Measurements from ENCODE around the gene RNF213.
"Not testable (repeated sequence)": the region's sequence is repeated elsewhere in the genome, so short reads cannot be mapped to it uniquely, and the experiment has no call there.

Gene RNF213

DNA sequence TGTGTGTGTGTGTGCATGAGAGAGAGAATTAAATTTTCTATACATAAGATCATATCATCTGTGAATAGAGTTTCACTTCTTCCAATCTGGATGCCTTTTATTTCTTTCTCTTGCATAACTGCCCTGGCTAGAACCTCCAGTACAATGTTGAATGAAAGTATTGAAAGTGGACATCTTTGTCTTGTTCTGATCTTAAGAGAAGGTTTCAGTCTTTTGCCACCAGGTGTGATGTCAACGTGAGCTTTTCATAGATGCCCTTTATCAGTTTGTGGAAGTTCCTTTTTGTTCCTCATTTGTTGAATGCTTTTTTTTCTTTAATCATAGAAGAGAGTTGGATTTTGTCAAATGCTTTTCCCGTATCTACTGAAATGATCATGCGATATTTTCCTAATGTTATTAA, 63.3 kb downstream of the RNF213 start:
- no peak for DNase-seq

DNA sequence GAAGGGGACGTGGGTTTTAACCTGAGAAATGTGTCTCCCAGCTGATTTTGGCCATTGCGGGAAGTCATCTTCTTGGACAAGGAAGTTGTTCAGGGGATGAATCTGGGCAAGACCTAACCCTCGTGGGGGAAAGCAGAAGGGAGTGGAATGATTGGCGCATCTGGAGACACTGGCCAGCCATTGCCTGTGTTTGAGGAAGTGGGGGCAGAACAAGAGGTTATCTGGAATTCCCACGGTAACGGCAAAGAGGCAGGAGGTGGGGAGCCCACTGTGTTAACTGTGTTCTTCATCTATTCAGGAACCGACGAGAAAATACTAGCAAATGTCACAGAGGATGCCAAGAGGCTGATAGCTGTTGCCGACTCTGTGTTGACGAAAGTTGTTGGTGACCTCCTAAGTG, 66.9 kb downstream of the RNF213 start:
- DNase-seq = no peak

DNA sequence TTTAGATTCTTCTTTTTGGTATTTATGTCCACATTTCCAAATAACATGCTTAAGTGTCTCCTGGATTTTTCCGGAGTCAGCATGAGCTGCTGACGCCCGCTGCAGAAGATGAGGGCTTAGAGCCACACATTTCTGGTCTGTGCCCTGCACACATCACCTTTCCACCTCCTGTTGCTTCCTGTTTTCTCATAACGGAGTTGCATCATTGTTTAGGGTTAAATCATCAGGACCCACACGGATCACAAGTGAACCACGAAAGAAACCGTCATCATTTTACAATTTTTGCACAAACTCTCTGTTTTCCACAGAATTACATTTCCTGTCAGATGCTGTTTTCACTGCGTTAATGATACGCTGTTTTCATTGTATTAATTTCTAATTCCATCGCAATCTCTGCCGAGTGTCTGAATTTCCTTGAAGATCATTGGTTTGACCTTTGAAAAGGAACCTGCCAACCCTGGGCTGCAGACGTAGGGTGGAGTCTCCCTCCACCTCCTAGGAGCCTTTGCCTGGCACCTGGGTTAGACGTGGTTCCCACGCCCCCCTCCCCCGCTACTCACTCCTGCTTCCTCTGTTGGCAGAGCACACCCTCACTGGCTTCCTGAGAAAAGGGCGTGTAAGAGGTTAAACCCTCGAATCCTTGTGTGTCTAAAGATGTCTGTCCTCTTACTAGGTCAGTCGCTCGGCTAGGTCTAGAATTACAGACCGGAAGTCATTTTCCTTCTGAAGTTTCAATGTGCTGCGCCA, 68.2 kb downstream of the RNF213 start:
- DNase-seq = no peak

DNA sequence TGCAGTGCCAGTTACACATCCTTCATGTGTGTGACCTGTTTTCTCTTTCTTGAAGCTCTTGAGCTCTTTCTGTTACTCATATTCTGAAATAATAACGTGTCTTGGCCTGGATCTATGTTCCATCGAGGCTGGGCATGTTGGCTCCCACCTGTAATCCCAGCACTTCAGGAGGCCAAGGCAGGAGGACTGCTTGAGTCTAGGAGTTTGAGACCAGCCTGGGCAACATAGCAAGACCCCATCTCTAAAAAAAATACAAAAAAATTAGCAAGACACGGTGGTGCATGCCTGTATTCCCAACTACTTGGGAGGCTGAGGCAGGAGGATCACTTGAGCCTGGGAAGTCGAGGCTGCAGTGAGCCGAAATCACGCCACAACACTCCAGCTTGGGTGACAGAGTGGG, 68.8 kb downstream of the RNF213 start:
- DNase-seq = not testable (repeated sequence)

DNA sequence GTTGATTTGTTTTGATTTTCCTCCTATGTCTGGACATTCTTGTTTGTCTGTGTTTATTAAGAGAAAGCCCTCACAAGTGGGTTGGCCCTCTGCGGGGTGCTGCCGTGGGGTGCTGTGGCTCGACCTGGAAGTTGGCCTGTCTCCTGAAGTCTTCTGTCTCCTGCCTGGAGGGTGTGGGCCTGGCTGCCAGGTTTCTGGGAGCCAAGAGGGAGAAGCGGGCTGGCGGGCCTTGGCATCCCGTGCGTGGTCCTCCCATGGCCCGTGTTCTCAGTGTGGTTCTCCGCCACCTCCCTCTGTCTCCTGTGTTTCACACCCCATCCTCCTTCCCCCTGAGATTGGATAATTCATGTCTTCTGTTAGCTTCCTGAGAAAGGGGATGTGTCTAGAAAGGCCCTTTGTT, 69.6 kb downstream of the RNF213 start:
- no peak for DNase-seq

DNA sequence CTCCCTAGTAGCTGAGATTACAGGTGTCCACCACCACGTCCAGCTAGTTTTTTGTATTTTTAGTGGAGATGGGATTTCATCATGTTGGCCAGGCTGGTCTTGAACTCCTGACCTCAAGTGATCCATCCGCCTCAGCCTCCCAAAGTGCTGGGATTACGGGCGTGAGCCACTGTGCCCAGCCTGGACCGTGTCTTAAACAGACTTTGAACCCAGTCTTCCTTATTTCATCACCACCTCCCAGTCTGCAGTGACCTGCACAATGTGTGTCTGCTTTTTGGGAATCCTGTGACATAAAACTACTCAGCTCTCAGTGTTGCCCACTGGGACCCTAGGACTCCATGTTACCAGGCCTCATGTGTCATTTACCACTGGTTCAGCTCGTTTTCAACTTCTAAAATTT, 70.3 kb downstream of the RNF213 start:
- not testable (repeated sequence) for DNase-seq

DNA sequence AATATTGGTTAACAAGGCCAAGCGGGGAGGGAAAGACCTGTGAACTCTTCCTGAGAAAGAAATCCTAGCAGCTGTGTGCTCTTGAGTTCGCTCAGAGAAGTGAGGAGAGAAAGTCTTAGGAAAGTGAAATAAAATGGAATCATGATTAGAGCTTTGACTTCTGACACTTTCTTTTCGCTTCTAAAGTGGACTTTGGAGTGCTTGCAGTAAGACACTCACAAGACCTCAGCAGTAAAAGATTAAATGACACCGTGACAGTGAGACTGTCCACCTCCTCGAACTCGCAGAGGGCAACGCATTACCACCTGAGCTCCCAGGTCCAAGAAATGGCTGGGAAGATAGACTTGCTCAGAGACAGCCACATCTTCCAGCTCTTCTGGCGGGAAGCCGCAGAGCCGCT, 71.2 kb downstream of the RNF213 start:
- no peak for DNase-seq

DNA sequence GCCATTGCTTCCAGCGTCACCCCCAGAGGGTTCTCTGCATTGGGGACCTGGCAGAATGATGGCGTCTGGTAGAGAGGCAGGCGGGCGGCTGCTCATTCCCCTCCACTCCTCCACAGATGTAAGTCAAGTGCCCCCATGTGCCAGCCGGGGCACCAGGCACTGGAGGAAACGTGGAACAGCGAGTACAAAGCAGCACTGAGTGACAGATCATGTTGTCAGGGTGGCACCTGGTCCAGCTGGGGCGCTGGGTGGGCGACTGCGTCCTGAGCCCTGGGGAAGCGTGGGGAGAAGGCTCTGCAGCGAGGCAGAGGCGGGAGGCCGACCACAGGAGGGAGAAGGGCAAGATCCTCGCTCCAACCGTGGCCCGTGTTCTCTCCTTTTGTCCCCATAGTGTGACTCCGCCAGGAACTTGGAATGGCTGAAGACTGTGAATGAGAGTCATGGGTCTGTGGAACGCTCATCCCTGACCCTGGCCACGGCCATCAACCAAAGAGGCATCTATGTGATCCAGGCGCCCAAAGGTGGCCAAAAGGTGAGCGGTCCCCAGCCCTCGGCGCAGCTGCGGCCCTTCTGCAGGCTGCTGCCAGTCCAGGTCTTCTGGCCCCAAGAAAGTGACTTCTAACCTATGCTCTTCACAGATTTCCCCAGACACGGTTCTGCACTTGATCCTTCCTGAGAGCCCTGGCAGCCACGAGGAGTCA, 76.7 kb downstream of the RNF213 start:
- no peak for DNase-seq

DNA sequence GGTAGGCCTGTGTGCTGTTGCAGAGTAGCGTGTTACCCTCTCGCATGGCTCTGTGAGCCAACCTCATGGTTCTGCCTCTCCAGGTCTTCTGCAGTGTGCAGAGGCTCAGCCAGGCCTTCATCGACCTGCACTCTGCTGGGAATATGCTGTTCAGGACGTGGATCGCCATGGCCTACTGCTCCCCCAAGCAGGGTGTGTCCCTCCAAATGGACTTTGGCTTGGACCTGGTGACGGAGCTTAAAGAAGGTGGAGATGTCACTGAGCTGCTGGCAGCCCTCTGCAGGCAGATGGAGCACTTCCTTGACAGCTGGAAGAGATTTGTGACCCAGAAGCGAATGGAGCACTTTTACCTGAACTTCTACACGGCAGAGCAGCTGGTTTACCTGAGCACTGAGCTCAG, 78.5 kb downstream of the RNF213 start:
- no peak for DNase-seq

DNA sequence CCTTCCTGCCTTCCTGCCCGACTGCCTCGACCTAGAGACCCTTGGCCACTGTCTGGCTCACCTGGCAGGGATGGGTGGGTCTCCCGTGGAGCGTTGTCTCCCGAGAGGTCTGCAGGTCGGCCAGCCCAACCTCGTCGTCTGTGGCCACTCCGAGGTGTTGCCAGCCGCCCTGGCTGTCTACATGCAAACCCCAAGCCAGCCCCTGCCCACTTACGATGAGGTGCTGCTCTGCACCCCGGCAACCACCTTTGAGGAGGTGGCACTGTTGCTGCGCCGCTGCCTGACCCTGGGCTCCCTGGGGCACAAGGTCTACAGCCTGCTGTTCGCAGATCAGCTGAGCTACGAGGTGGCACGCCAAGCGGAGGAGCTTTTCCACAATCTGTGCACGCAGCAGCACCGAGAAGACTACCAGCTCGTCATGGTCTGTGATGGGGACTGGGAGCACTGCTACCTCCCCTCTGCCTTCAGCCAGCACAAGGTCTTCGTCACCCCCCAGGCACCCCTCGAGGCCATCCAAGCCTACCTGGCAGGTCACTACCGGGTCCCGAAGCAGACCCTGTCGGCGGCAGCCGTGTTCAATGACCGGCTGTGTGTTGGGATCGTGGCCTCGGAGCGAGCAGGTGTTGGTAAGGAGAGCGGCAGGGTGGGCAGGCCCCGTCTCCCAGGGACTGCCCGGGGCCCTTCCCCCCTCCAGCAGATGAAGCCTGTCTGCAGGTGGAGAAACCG, 79.2 kb downstream of the RNF213 start:
- DNase-seq = no peak

DNA sequence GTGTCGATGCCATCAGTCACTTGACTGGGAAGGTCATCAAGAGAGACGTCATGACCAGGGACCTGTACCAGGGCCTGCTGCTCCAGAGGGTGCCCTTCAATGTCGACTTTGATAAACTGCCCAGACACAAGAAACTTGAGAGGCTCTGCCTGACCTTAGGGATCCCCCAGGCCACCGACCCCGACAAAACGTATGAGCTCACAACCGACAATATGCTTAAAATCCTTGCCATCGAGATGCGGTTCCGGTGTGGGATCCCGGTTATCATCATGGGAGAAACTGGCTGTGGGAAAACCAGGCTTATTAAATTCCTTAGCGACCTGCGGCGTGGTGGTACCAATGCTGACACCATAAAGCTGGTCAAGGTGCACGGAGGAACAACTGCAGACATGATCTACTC, 84.7 kb downstream of the RNF213 start:
- no peak for DNase-seq

DNA sequence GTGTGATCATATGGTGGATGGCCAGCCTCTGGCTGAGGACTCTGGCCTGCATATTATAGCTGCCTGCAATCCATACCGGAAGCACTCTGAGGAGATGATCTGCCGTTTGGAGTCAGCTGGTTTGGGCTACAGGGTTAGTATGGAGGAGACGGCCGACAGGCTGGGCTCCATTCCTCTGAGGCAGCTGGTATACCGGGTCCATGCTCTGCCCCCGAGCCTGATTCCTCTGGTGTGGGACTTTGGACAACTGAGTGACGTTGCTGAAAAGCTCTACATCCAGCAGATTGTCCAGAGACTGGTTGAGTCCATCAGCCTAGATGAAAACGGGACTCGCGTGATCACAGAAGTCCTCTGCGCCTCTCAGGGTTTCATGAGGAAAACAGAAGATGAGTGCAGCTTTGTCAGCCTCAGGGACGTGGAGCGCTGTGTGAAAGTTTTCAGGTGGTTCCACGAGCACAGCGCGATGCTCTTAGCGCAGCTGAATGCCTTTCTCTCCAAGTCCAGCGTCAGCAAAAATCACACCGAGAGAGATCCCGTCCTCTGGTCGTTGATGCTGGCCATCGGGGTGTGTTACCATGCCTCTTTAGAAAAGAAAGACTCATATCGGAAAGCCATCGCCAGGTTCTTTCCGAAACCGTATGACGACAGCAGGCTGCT, 85.3 kb downstream of the RNF213 start:
- DNase-seq = no peak

DNA sequence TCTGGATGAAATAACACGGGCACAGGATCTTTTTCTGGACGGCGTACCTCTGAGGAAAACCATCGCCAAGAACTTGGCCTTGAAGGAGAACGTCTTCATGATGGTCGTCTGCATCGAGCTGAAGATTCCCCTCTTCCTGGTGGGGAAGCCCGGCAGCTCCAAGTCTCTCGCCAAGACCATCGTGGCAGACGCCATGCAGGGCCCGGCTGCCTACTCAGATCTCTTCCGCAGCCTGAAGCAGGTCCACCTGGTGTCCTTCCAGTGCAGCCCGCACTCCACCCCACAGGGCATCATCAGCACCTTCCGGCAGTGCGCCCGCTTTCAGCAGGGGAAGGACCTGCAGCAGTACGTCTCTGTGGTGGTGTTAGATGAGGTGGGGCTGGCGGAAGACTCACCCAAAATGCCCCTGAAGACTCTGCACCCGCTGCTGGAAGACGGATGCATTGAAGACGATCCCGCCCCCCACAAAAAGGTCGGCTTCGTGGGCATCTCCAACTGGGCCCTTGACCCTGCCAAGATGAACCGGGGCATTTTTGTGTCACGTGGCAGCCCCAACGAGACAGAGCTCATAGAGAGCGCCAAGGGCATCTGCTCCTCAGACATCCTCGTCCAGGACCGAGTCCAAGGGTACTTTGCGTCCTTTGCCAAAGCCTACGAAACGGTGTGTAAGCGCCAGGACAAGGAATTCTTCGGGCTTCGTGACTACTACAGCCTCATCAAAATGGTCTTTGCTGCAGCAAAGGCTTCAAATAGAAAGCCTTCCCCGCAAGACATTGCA, 86.0 kb downstream of the RNF213 start:
- no peak for DNase-seq

DNA sequence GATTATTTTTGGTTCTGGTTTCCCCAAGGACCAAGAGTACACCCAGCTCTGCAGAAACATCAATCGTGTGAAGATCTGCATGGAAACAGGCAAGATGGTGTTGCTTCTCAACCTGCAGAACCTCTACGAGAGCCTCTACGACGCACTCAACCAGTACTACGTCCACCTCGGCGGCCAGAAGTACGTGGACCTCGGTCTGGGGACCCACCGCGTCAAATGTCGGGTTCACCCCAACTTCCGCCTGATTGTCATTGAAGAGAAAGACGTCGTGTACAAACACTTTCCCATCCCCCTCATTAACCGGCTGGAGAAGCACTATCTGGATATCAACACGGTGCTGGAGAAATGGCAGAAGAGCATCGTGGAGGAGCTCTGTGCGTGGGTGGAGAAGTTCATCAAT, 86.9 kb downstream of the RNF213 start:
- DNase-seq = no peak

DNA sequence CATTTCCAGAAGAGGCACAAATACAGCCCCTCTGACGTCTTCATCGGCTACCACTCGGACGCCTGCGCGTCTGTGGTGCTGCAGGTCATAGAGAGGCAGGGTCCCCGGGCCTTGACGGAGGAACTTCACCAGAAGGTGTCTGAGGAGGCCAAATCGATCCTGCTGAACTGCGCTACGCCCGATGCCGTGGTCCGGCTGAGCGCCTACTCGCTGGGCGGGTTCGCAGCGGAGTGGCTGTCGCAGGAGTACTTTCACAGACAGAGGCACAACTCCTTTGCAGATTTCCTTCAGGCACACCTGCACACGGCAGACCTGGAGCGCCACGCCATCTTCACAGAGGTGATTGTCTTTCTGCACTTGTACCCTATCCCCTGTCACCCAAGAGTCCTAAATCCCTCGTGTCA, 87.3 kb downstream of the RNF213 start:
- DNase-seq = no peak

DNA sequence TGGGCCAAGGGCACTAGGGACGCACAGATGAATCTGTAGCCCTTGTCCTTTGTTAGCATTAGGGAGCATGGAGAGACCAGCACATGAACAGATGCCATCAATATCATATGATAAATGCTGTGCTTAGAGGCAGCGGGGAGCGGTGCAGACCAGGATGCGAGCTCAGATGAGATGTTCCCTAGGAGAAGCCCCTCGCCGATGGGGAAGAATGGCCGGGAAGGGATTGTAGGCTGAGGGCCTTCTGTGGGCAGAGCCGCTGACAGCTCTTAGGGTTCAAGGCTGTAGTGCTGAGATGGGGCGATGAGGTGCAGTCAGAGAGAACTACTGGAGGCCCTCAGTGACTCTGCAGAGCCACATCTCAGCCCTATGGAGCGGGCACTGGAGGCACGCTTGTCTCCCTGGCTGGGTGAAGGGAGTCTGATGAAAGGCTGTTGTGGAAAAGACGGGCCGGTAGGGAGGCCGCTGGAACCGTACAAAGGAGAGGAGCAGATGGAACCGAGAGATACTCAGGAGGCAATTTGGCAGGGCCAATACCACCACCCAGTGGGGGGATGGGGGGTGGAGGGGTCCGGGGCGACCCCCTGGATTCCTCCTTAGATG, 88.0 kb downstream of the RNF213 start:
- no peak for DNase-seq

DNA sequence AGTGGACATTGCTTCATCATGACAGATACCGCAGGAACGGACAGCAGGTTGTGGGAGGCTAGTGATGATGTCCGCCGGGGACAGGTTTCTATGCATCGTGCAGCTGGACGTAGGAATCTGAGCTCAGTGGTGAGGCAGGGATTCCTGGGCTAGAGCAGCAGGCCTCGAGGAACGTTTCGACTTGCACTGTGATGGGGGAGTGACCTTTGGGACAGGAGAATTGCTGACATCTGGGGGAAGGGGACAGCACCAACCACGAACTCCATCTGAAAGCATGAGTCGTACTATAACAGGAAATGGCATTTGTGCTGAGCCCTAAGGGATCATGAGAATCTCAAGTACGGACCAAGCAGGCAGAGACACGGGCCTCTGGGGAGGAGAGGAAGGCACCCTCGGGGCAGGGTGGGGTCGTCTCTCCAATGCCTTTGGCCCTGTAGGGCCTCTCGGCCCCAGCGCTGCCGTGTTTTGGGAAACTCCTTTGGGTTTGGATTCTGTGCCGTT, 88.5 kb downstream of the RNF213 start:
- DNase-seq = no peak

DNA sequence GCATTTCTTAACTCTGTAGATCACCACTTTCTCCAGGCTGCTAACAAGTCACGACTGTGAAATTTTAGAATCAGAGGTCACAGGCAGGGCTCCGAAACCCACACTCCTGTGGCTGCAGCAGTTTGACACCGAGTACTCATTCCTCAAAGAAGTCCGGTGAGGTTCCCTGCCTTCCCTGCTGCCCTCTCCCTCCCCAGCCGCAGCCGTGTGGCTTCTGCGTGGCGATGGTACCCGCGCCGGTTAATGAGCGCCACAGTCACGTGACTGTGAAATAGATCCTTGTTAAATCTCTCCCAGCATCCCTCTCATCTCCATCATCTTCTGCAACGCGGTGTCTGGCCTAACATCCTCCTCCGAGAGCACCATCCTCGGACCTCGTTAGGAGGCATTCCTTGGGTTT, 89.1 kb downstream of the RNF213 start:
- no peak for DNase-seq

DNA sequence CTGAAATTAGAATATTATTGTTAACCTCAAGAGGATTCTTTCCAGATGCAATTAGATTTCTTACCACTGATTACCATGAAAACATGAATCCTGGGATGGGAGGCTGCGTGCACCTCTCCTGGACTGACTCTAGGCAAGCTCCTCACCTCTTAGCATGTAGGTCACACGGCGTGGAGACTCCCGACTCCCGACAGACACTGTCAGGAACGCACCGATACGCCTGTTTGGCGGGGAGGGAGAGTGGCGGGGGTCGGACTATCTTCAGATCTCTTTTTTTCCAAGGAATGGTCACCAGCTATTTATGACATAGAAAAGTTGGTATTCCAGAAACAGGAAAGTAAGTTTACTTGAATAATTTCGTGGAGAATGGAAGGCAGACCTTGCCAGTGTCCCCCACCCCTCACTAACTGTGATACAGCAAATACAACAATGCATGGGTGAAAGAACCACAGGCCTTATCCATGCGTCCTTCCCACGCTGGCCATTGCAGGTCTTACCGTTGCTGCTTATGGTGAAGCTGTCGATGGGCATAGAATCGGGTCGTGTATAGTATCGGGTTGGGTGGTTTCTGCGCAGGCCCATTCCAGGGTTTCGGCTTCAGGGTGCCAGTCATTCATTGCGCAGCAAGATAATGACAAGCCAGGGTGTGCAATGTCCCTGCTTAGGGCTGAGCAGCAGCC, 91.7 kb downstream of the RNF213 start:
- no peak for DNase-seq

DNA sequence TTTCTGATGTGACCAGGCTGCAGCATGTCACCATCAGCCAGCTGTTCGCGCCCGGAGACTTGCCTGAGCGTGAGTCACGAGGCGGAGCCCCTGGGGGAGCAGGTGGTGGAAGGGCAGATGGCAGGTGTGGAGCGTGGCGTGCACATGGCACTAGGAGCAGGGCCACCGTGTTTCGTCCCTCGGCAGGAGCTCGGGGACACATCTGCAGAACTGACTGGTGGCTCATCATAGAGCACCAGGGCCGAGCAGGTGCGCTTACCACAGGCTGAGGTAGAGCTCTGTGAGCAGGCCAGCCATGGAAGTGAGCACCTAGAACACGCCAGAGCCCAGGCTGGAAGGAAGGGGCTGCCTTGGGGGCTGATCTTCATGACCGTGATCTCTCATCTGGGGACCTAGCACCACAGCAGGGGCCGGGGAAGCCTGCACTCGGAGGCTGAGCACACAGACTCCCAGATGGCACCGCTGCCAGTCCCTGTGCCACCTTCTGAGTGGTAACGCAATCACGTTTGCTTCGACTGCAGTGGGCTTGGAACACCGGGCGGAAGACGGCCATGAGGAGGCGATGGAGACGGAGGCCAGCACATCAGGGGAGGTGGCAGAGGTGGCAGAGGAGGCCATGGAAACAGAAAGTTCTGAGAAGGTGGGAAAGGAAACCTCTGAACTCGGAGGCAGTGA, 92.5 kb downstream of the RNF213 start:
- DNase-seq = peak; percentile 69

DNA sequence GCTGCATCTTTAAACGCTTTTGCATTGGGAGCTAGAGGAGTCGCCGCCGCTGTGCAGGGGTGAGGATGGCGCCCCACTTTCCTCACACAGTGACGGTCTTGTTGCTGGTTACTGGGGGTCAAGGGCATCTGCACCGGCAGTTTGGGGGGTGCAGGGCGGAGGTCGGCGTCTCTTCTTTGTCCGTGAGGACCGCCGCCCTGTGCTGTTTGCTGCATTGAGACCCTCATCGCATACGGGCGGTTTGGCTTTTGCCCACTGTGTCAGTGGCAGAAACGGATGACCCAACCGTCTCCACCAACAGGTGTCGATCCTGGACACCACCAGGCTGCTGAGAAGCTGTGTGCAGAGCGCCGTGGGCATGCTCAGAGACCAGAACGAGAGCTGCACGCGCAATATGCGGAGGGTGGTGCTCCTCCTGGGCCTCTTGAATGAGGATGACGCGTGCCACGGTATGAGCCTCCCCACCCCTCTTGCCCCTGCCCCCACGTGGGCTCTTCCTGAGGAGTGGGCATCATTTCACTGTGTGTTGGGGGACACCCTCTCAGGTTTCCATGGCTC, 93.1 kb downstream of the RNF213 start:
- DNase-seq = no peak

Data from NCI-H2171 (cell line).